Panc1 (cell line): Measurements from ENCODE around the gene HRH2. TPM values are rescaled to one million over a fixed set of nuclear protein-coding genes. Genes with fewer than 3 reads are reported as not detected.

Source experiments
- ATAC-seq: fragments of 200-7000 bp; cut with Tn5 transposase; 2 replicates; pipeline ENCODE4 v1.9.1; 2020; ENCODE audit warnings: mild to moderate bottlenecking, moderate library complexity
- BruUV-seq: library from RNA; stranded (reverse); fragments of 400-500 nt; replicated peaks from 2 replicates; lab custom pipeline; 2021; lab: Mats Ljungman, UMichigan
- CTCF ChIA-PET: fragments of 300-600 bp; sonication (Branson Sonifier 250); formaldehyde crosslinking; loops from one replicate; lab custom pipeline; 2022; ENCODE audit warnings: antibody characterized with exemption; lab: Charles Lee
- POLR2A ChIA-PET: fragments of 300-600 bp; sonication (Branson Sonifier 250); formaldehyde crosslinking; loops from one replicate; lab custom pipeline; 2022; ENCODE audit warnings: antibody characterized with exemption; lab: Charles Lee
- DNase-seq: peaks from one replicate; pipeline ENCODE4 v3.0.0-alpha.2; 2010; ENCODE audit warnings: low read depth, low spot score
- H3K27ac ChIP-seq: 2 replicates; pipeline ENCODE4 v1.5.1; 2011; ENCODE audit warnings: mild to moderate bottlenecking, low read length, inconsistent platforms
- H3K27me3 ChIP-seq: fragments of 200-500 bp; sonication (Bioruptor generic); 2 replicates; pipeline ENCODE4 v1.6.0; 2014; ENCODE audit warnings: low read length, inconsistent platforms; ENCODE audit not compliant: control insufficient read depth, insufficient read depth
- H3K36me3 ChIP-seq: fragments of 200-500 bp; sonication (Bioruptor generic); 2 replicates; pipeline ENCODE4 v1.5.1; 2014; ENCODE audit warnings: inconsistent platforms, mild to moderate bottlenecking, low read length, moderate library complexity; ENCODE audit not compliant: control insufficient read depth, insufficient read depth
- H3K4me1 ChIP-seq: 2 replicates; pipeline ENCODE4 v1.5.1; 2011; ENCODE audit warnings: inconsistent platforms, mild to moderate bottlenecking, low read length, moderate library complexity; ENCODE audit not compliant: control insufficient read depth, insufficient read depth
- H3K4me3 ChIP-seq, 2 experiments: 2 replicates each; pipeline ENCODE4 v1.5.1; 2011 to 2012; ENCODE audit warnings: low read depth in 2 of 2, low read length in 2 of 2, mild to moderate bottlenecking in 2 of 2, inconsistent platforms in 1 of 2, moderate library complexity in 1 of 2
- H3K9me3 ChIP-seq: fragments of 200-500 bp; sonication (Bioruptor generic); 2 replicates; pipeline ENCODE4 v1.5.1; 2014; ENCODE audit warnings: low read depth, mild to moderate bottlenecking, inconsistent platforms, low read length, moderate library complexity; ENCODE audit not compliant: control insufficient read depth, insufficient read depth
- POLR2AphosphoS5 ChIP-seq: IDR thresholded peaks from 2 replicates; pipeline ENCODE4 v1.6.1; 2012; ENCODE audit warnings: mild to moderate bottlenecking, low read depth, low read length, moderate library complexity
- SIN3A ChIP-seq: IDR thresholded peaks from 2 replicates; pipeline ENCODE4 v1.6.1; 2012; ENCODE audit warnings: low read depth, mild to moderate bottlenecking, low read length, moderate library complexity, borderline replicate concordance; ENCODE audit not compliant: insufficient read depth
- TCF7L2 ChIP-seq: IDR thresholded peaks from 2 replicates; pipeline ENCODE4 v1.6.1; 2011; ENCODE audit warnings: mild to moderate bottlenecking, low read depth, low read length, inconsistent platforms
- in situ Hi-C: cut with HindIII; loops from 2 replicates; pipeline ENCODE4 v1.10.0; 2016; ENCODE audit warnings: low sequenced_read_pairs, low pct_unique_long_range_greater_than_20kb
- intact Hi-C: fragments of 100-400 bp; cut with micrococcal nuclease; formaldehyde crosslinking; loops from one replicate; pipeline ENCODE4 v1.10.0; 2022; ENCODE audit not compliant: unreplicated experiment
- total RNA-seq: library from RNA; stranded (reverse); gene quantifications from one replicate; pipeline ENCODE4 v1.2.1, GENCODE V29; 2021; ENCODE audit not compliant: unreplicated experiment
- TF ChIP-seq, protein P1 (sequence below), 2 experiments: IDR thresholded peaks; 2 replicates each; pipeline ENCODE4 v1.6.1; 2011 to 2012; ENCODE audit warnings: low read depth in 2 of 2, control low read depth in 1 of 2, low read length in 1 of 2, mild to moderate bottlenecking in 1 of 2, moderate library complexity in 1 of 2; ENCODE audit not compliant: insufficient read depth in 1 of 2
- TF ChIP-seq, protein P2 (sequence below): fragments of 450-650 bp; IDR thresholded peaks from 2 replicates; pipeline ENCODE4 v1.5.1; 2017; ENCODE audit warnings: mild to moderate bottlenecking

HRH2 gene
- total RNA-seq, 1 experiment from 2014 or later = 0.33 TPM

DNA sequence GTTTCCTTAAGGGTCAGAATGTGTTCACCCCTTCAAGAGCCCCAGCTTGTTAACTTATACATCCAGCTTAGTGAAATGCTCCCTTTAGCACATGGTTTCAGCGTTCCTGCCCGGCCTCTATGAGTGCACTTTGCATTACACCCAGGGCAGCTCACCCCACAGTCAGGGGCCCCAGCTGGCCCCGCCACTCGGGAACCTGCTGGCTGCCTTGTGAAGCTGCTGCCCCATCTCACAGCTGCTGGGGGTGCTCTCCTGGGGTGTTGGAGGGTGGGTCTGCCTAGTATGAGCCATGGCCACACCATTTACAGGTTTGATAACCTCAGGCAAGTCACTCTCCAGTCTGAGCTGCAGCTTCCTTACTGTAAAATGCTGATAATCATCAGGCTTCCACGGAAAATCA, 32.2 kb downstream of the HRH2 start:
- H3K27me3 ChIP-seq = peaks cover 5% of the 10 kb centered on the region; the same call in 1 of the 2 replicates
- ATAC-seq = no peak

DNA sequence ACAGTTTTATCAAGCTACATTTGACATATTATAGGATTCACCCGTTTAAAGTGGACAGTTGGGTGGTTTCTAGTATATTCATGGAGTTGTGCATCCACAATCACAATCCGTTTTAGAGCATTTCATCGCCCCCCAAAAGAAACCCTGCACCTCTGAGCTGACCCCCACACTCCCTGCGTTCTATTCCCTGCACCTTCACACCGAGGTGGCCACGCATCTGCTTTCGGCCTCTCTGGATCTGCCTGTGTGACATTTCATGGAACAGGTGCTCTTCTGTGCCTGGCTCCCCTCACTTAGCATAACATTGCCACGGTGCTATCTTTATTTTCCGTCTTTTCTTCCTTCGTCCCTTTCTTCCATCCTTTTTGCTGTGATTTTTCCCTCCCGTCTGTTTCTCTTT, 32.7 kb downstream of the HRH2 start:
- H3K4me1 ChIP-seq = no peaks in the 10 kb centered on the region
- intact Hi-C loops (no loop called here), in situ Hi-C loops (no loop called here)
- POLR2A ChIA-PET = no interaction called here
- H3K4me3 ChIP-seq = no peak overlapping the region
- TF ChIP-seq, protein P1, sequence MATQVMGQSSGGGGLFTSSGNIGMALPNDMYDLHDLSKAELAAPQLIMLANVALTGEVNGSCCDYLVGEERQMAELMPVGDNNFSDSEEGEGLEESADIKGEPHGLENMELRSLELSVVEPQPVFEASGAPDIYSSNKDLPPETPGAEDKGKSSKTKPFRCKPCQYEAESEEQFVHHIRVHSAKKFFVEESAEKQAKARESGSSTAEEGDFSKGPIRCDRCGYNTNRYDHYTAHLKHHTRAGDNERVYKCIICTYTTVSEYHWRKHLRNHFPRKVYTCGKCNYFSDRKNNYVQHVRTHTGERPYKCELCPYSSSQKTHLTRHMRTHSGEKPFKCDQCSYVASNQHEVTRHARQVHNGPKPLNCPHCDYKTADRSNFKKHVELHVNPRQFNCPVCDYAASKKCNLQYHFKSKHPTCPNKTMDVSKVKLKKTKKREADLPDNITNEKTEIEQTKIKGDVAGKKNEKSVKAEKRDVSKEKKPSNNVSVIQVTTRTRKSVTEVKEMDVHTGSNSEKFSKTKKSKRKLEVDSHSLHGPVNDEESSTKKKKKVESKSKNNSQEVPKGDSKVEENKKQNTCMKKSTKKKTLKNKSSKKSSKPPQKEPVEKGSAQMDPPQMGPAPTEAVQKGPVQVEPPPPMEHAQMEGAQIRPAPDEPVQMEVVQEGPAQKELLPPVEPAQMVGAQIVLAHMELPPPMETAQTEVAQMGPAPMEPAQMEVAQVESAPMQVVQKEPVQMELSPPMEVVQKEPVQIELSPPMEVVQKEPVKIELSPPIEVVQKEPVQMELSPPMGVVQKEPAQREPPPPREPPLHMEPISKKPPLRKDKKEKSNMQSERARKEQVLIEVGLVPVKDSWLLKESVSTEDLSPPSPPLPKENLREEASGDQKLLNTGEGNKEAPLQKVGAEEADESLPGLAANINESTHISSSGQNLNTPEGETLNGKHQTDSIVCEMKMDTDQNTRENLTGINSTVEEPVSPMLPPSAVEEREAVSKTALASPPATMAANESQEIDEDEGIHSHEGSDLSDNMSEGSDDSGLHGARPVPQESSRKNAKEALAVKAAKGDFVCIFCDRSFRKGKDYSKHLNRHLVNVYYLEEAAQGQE (IDR thresholded peaks at IDR 0.05; ENCODE audit: insufficient read depth in 1 of 2, low read depth in 2 of 2, low read length in 1 of 2) = no peak
- TF ChIP-seq POLR2AphosphoS5 (no peak), TCF7L2 (no peak), SIN3A (no peak)
- TF ChIP-seq, protein P2, sequence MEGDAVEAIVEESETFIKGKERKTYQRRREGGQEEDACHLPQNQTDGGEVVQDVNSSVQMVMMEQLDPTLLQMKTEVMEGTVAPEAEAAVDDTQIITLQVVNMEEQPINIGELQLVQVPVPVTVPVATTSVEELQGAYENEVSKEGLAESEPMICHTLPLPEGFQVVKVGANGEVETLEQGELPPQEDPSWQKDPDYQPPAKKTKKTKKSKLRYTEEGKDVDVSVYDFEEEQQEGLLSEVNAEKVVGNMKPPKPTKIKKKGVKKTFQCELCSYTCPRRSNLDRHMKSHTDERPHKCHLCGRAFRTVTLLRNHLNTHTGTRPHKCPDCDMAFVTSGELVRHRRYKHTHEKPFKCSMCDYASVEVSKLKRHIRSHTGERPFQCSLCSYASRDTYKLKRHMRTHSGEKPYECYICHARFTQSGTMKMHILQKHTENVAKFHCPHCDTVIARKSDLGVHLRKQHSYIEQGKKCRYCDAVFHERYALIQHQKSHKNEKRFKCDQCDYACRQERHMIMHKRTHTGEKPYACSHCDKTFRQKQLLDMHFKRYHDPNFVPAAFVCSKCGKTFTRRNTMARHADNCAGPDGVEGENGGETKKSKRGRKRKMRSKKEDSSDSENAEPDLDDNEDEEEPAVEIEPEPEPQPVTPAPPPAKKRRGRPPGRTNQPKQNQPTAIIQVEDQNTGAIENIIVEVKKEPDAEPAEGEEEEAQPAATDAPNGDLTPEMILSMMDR = no peak
- BruUV-seq = no TSS peak
- H3K27me3 ChIP-seq = peaks cover 5% of the 10 kb centered on the region; the same call in 1 of the 2 replicates
- CTCF ChIA-PET = no interaction called here
- DNase-seq = no peak
- H3K9me3 ChIP-seq = no peaks in the 10 kb centered on the region
- no peak overlapping the region for H3K27ac ChIP-seq
- H3K36me3 ChIP-seq = no peaks in the 10 kb centered on the region
- no peak for ATAC-seq

More for the DNA sequence above, 32.2 kb downstream of the HRH2 start:
- intact Hi-C loops = no loop called here
- TF ChIP-seq, protein P1 (IDR thresholded peaks at IDR 0.05; ENCODE audit: insufficient read depth in 1 of 2, low read depth in 2 of 2, low read length in 1 of 2) = no peak
- TF ChIP-seq, protein P2 = no peak
- TF ChIP-seq SIN3A (no peak), POLR2AphosphoS5 (no peak), TCF7L2 (no peak)
- in situ Hi-C loops = no loop called here
- no peak overlapping the region for H3K4me3 ChIP-seq
- POLR2A ChIA-PET = no interaction called here
- no peak overlapping the region for H3K27ac ChIP-seq
- H3K36me3 ChIP-seq = no peaks in the 10 kb centered on the region
- BruUV-seq = no TSS peak
- no peak for DNase-seq
- no peaks in the 10 kb centered on the region for H3K9me3 ChIP-seq
- CTCF ChIA-PET = no interaction called here
- no peaks in the 10 kb centered on the region for H3K4me1 ChIP-seq
